Thoracic aorta (tissue), 2 donors: ENCODE results near the gene ALPK3. TPM values are rescaled to one million over a fixed set of nuclear protein-coding genes. Genes with fewer than 3 reads are reported as not detected.
A peak's percentile ranks its signal among the peaks of the same experiment; 100 is the strongest.

Experiments
- ATAC-seq: fragments of 150-250 bp; one replicate; pipeline ENCODE4 v1.8.0; 2017; ENCODE audit warnings: low read depth; ENCODE audit not compliant: insufficient number of reproducible peaks, low FRiP score
- DNase-seq: peaks from one replicate; pipeline ENCODE4 v3.0.0-alpha.2; 2020; ENCODE audit warnings: low spot score
- H3K27ac ChIP-seq, 2 donors: fragments of 200-600 bp; sonication (generic); 1 replicate in 1 of 2; 2 replicates in 1 of 2; pipeline ENCODE4 v1.5.1; 2016; ENCODE audit warnings: mild to moderate bottlenecking in 2 of 2, moderate library complexity in 2 of 2
- H3K27me3 ChIP-seq: fragments of 200-600 bp; sonication (generic); replicated peaks from 2 replicates; pipeline ENCODE4 v1.6.0; 2016; ENCODE audit warnings: mild to moderate bottlenecking; ENCODE audit not compliant: insufficient read depth
- H3K36me3 ChIP-seq: fragments of 200-600 bp; sonication (generic); one replicate; pipeline ENCODE4 v1.5.1; 2016
- H3K4me1 ChIP-seq, 2 donors: fragments of 200-600 bp; sonication (generic); 1 replicate in 1 of 2; 2 replicates in 1 of 2; pipeline versions ENCODE4 v1.5.1 to v1.6.0; 2016; ENCODE audit warnings: low read depth in 2 of 2, mild to moderate bottlenecking in 1 of 2; ENCODE audit not compliant: control insufficient read depth in 1 of 2
- H3K4me3 ChIP-seq: fragments of 200-600 bp; sonication (generic); 2 replicates; pipeline ENCODE4 v1.5.1; 2016; ENCODE audit warnings: mild to moderate bottlenecking
- H3K9me3 ChIP-seq: fragments of 200-600 bp; sonication (generic); 2 replicates; pipeline ENCODE4 v1.5.1; 2016
- CTCF ChIP-seq: fragments of 200-600 bp; sonication (generic); IDR thresholded peaks from one replicate; pipeline ENCODE4 v1.5.1; 2019; ENCODE audit warnings: antibody characterized with exemption
- total RNA-seq, 2 donors: library from RNA; depleted of rRNA; stranded (reverse); fragments of >200 nt; gene quantifications; one replicate each; pipeline versions ENCODE4 v1.1.0 to v1.2.3, GENCODE V29; 2016

The ALPK3 gene
- total RNA-seq, 2 donors from 2014 or later = 56.9 to 81.1 TPM

GRCh38 chr15:84811828-84812227 lies 5.3 kb upstream of the ALPK3 start:
- Histone ChIP-seq H3K4me3 (no peak overlapping the region), H3K36me3 (no peaks in the 10 kb centered on the region), H3K9me3 (no peaks in the 10 kb centered on the region), H3K27me3 (no peaks in the 10 kb centered on the region), H3K27ac (no peak overlapping the region), H3K4me1 (peaks cover 8 to 18% of the 10 kb centered on the region in 2 donors)
- ATAC-seq (no peak), DNase-seq (no peak)
- no peak for TF ChIP-seq CTCF

GRCh38 chr15:84812842-84813241 lies 4.3 kb upstream of the ALPK3 start:
- no peak overlapping the region for H3K4me3 ChIP-seq

GRCh38 chr15:84813435-84813834 lies 3.7 kb upstream of the ALPK3 start:
- H3K36me3 ChIP-seq = no peaks in the 10 kb centered on the region
- H3K4me3 ChIP-seq = no peak overlapping the region
- no peak for TF ChIP-seq CTCF
- ATAC-seq (no peak), DNase-seq (no peak)
- H3K9me3 ChIP-seq = no peaks in the 10 kb centered on the region
- H3K27me3 ChIP-seq = no peaks in the 10 kb centered on the region
- no peak overlapping the region for H3K27ac ChIP-seq
- H3K4me1 ChIP-seq = peaks cover 8 to 30% of the 10 kb centered on the region in 2 donors

More at GRCh38 chr15:84812842-84813241, 4.3 kb upstream of the ALPK3 start:
- no peaks in the 10 kb centered on the region for H3K36me3 ChIP-seq
- peaks cover 8 to 24% of the 10 kb centered on the region in 2 donors for H3K4me1 ChIP-seq
- no peak for TF ChIP-seq CTCF
- no peaks in the 10 kb centered on the region for H3K9me3 ChIP-seq
- H3K27ac ChIP-seq = no peak overlapping the region
- ATAC-seq (no peak), DNase-seq (no peak)
- H3K27me3 ChIP-seq = no peaks in the 10 kb centered on the region

GRCh38 chr15:84813931-84814330 lies 3.2 kb upstream of the ALPK3 start:
- Histone ChIP-seq H3K4me1 (peaks cover 12 to 33% of the 10 kb centered on the region in 2 donors), H3K27ac (peak overlapping the region in 1 of 2 donors; percentile 0), H3K9me3 (no peaks in the 10 kb centered on the region), H3K27me3 (no peaks in the 10 kb centered on the region), H3K4me3 (no peak overlapping the region), H3K36me3 (no peaks in the 10 kb centered on the region)
- no peak for ATAC-seq
- DNase-seq = no peak
- no peak for TF ChIP-seq CTCF

- Histone ChIP-seq H3K36me3 (no peaks in the 10 kb centered on the region), H3K27ac (peak overlapping the region; percentile 95 to 96), H3K27me3 (no peaks in the 10 kb centered on the region), H3K9me3 (no peaks in the 10 kb centered on the region), H3K4me1 (peaks cover 22 to 43% of the 10 kb centered on the region in 2 donors), H3K4me3 (no peak overlapping the region)
- TF ChIP-seq CTCF = no peak
- DNase-seq (no peak), ATAC-seq (no peak)
These were observed 2.2 kb upstream of the ALPK3 start for GRCh38 chr15:84814916-84815315.
